ENCODE measurements around the gene LRRC58. TPM values are rescaled to one million over a fixed set of nuclear protein-coding genes. Genes with fewer than 3 reads are reported as not detected.

The LRRC58 gene
- total RNA-seq, 1 donor from 2014 or later, result 25.0 TPM

- Histone ChIP-seq H3K4me1 (peaks cover 31% of the 10 kb centered on the region), H3K36me3 (no peaks in the 10 kb centered on the region), H3K4me3 (no peak overlapping the region), H3K27me3 (no peaks in the 10 kb centered on the region), H3K27ac (no peak overlapping the region), H3K9me3 (no peaks in the 10 kb centered on the region)
- no peak for DNase-seq (ENCODE audit: extremely low spot score in 2 of 2)
- intact Hi-C loops (cut with DNase I), result no loop called here
- TF ChIP-seq POLR2A (IDR thresholded peaks at IDR 0.05), result no peak
- no peak for TF ChIP-seq POLR2AphosphoS5 (IDR thresholded peaks at IDR 0.05; ENCODE audit: insufficient read depth in 1 of 2, low read depth in 1 of 2)
- TF ChIP-seq CTCF (IDR thresholded peaks at IDR 0.05), result no peak
Observed at GRCh38 chr3:120344349-120344748, 4.8 kb downstream of the LRRC58 start.

- Histone ChIP-seq H3K27ac (no peak overlapping the region), H3K27me3 (no peaks in the 10 kb centered on the region), H3K36me3 (no peaks in the 10 kb centered on the region), H3K4me3 (no peak overlapping the region), H3K4me1 (peaks cover 19% of the 10 kb centered on the region), H3K9me3 (no peaks in the 10 kb centered on the region)
- DNase-seq (ENCODE audit: extremely low spot score in 2 of 2), result no peak
- intact Hi-C loops (cut with DNase I), result no loop called here
- no peak for TF ChIP-seq CTCF (IDR thresholded peaks at IDR 0.05)
- TF ChIP-seq POLR2A (IDR thresholded peaks at IDR 0.05), result no peak
- no peak for TF ChIP-seq POLR2AphosphoS5 (IDR thresholded peaks at IDR 0.05; ENCODE audit: insufficient read depth in 1 of 2, low read depth in 1 of 2)
Observed at GRCh38 chr3:120341658-120342346, 7.4 kb downstream of the LRRC58 start.

GRCh38 chr3:120339362-120339761 is 9.8 kb downstream of the LRRC58 start:
- Histone ChIP-seq H3K9me3 (no peaks in the 10 kb centered on the region), H3K36me3 (peaks cover 0 to 9% of the 10 kb centered on the region in 2 donors), H3K27ac (no peak overlapping the region), H3K4me1 (no peaks in the 10 kb centered on the region), H3K4me3 (no peak overlapping the region), H3K27me3 (no peaks in the 10 kb centered on the region)
- TF ChIP-seq CTCF (IDR thresholded peaks at IDR 0.05) (no peak), POLR2AphosphoS5 (IDR thresholded peaks at IDR 0.05; ENCODE audit: insufficient read depth in 1 of 2, low read depth in 1 of 2) (no peak), POLR2A (IDR thresholded peaks at IDR 0.05) (no peak)
- intact Hi-C loops (cut with DNase I), result no loop called here
- DNase-seq (ENCODE audit: extremely low spot score in 2 of 2), result no peak

- no peak overlapping the region for H3K4me3 ChIP-seq
- TF ChIP-seq POLR2A (IDR thresholded peaks at IDR 0.05) (no peak), POLR2AphosphoS5 (IDR thresholded peaks at IDR 0.05; ENCODE audit: insufficient read depth in 1 of 2, low read depth in 1 of 2) (no peak), CTCF (IDR thresholded peaks at IDR 0.05) (no peak)
- H3K27me3 ChIP-seq, result no peaks in the 10 kb centered on the region
- intact Hi-C loops (cut with DNase I), result no loop called here
- H3K4me1 ChIP-seq, result no peaks in the 10 kb centered on the region
- no peak overlapping the region for H3K27ac ChIP-seq
- DNase-seq (ENCODE audit: extremely low spot score in 2 of 2), result no peak
- H3K36me3 ChIP-seq, result peaks cover 0 to 11% of the 10 kb centered on the region in 2 donors
- no peaks in the 10 kb centered on the region for H3K9me3 ChIP-seq
Observed at GRCh38 chr3:120338517-120338916, 10.6 kb downstream of the LRRC58 start.

GRCh38 chr3:120332646-120333045 is 16.5 kb downstream of the LRRC58 start:
- no peaks in the 10 kb centered on the region for H3K27me3 ChIP-seq
- peaks cover 0 to 57% of the 10 kb centered on the region in 2 donors for H3K36me3 ChIP-seq
- TF ChIP-seq CTCF (IDR thresholded peaks at IDR 0.05), result no peak
- TF ChIP-seq POLR2AphosphoS5 (IDR thresholded peaks at IDR 0.05; ENCODE audit: insufficient read depth in 1 of 2, low read depth in 1 of 2), result no peak
- TF ChIP-seq POLR2A (IDR thresholded peaks at IDR 0.05), result no peak
- H3K27ac ChIP-seq, result no peak overlapping the region
- intact Hi-C loops (cut with DNase I), result no loop called here
- no peak overlapping the region for H3K4me3 ChIP-seq
- H3K9me3 ChIP-seq, result no peaks in the 10 kb centered on the region
- H3K4me1 ChIP-seq, result no peaks in the 10 kb centered on the region
- no peak for DNase-seq (ENCODE audit: extremely low spot score in 2 of 2)
